CD4-positive, alpha-beta T cell treated with Interleukin-12 subunit alpha and Interleukin-12 subunit beta, for 1 hour (primary cell): ENCODE data around the gene CFAP61.

Experiments used
- DNase-seq: peaks from one replicate; pipeline ENCODE4 v3.0.0-alpha.2; 2020

Gene CFAP61

GRCh38 chr20:20188647-20189046 lies 136.3 kb downstream of the CFAP61 start:
- no peak for DNase-seq

GRCh38 chr20:20192366-20192765 lies 140.0 kb downstream of the CFAP61 start:
- no peak for DNase-seq

GRCh38 chr20:20195021-20195705 lies 142.8 kb downstream of the CFAP61 start:
- no peak for DNase-seq

- no peak for DNase-seq
These were observed 144.3 kb downstream of the CFAP61 start for GRCh38 chr20:20196610-20197009.

- DNase-seq: no peak
These were observed 145.7 kb downstream of the CFAP61 start for GRCh38 chr20:20198011-20198410.

- DNase-seq: no peak
These were observed 147.2 kb downstream of the CFAP61 start for GRCh38 chr20:20199361-20200160.

- DNase-seq: no peak
These were observed 148.8 kb downstream of the CFAP61 start for GRCh38 chr20:20201124-20201523.

GRCh38 chr20:20201639-20202038 lies 149.3 kb downstream of the CFAP61 start:
- no peak for DNase-seq

GRCh38 chr20:20202768-20203167 lies 150.4 kb downstream of the CFAP61 start:
- no peak for DNase-seq

GRCh38 chr20:20203784-20204183 lies 151.5 kb downstream of the CFAP61 start:
- DNase-seq: no peak

- no peak for DNase-seq
These were observed 151.9 kb downstream of the CFAP61 start for GRCh38 chr20:20204256-20204655.

GRCh38 chr20:20205141-20205861 lies 153.0 kb downstream of the CFAP61 start:
- no peak for DNase-seq

- DNase-seq: no peak
These were observed 153.5 kb downstream of the CFAP61 start for GRCh38 chr20:20205862-20206236.

- no peak for DNase-seq
These were observed 154.5 kb downstream of the CFAP61 start for GRCh38 chr20:20206788-20207187.

GRCh38 chr20:20207291-20207690 lies 155.0 kb downstream of the CFAP61 start:
- DNase-seq: no peak

- DNase-seq: no peak
These were observed 155.5 kb downstream of the CFAP61 start for GRCh38 chr20:20207872-20208271.

GRCh38 chr20:20209684-20210083 lies 157.4 kb downstream of the CFAP61 start:
- no peak for DNase-seq

GRCh38 chr20:20210327-20210726 lies 158.0 kb downstream of the CFAP61 start:
- no peak for DNase-seq

GRCh38 chr20:20210943-20211273 lies 158.6 kb downstream of the CFAP61 start:
- DNase-seq: no peak

- DNase-seq: no peak
These were observed 159.1 kb downstream of the CFAP61 start for GRCh38 chr20:20211274-20211987.

GRCh38 chr20:20211988-20212518 lies 159.7 kb downstream of the CFAP61 start:
- DNase-seq: no peak

- no peak for DNase-seq
These were observed 160.4 kb downstream of the CFAP61 start for GRCh38 chr20:20212675-20213096.

- DNase-seq: no peak
These were observed 161.3 kb downstream of the CFAP61 start for GRCh38 chr20:20213526-20214121.
